Large intestine (tissue), 3 donors: Measurements from ENCODE around the gene FGF18. TPM values are rescaled to one million over a fixed set of nuclear protein-coding genes. Genes with fewer than 3 reads are reported as not detected.

Source experiments
- DNase-seq, 2 donors: peaks; one replicate each; pipeline versions ENCODE4 v3.0.0 to v3.0.0-alpha.2; 2013
- H3K27ac ChIP-seq: one replicate; pipeline ENCODE4 v1.5.1; 2013; ENCODE audit warnings: low read length
- H3K27me3 ChIP-seq: 2 replicates; pipeline ENCODE4 v1.6.1; 2013; ENCODE audit warnings: low read length; ENCODE audit not compliant: control insufficient read depth, insufficient read depth
- H3K36me3 ChIP-seq: 2 replicates; pipeline ENCODE4 v1.6.1; 2013; ENCODE audit warnings: low read length; ENCODE audit not compliant: control insufficient read depth, insufficient read depth
- H3K4me1 ChIP-seq: one replicate; pipeline ENCODE4 v1.6.1; 2013; ENCODE audit warnings: low read length; ENCODE audit not compliant: control insufficient read depth, insufficient read depth
- H3K4me3 ChIP-seq: one replicate; pipeline ENCODE4 v1.5.1; 2013; ENCODE audit warnings: low read length
- H3K9me3 ChIP-seq: one replicate; pipeline ENCODE4 v1.6.1; 2013; ENCODE audit warnings: mild to moderate bottlenecking, low read depth, low read length, moderate library complexity; ENCODE audit not compliant: control insufficient read depth
- WGBS: methylation state at CpG from one replicate; pipeline ENCODE4 v1.1.5; 2013; ENCODE audit warnings: low lambda C conversion rate; ENCODE audit not compliant: insufficient coverage; 5-methylcytosine and 5-hydroxymethylcytosine counted together
- polyA plus RNA-seq: library from polyadenylated mRNA; unstranded; fragments of 120-200 nt; gene quantifications from one replicate; pipeline ENCODE4 v1.2.1, GENCODE V29; 2013

FGF18 gene
- polyA plus RNA-seq, 1 donor: 1.4 TPM

GRCh38 chr5:171415115-171415730, 4.2 kb upstream of the FGF18 start:
- DNase-seq: no peak
- peaks cover 8% of the 10 kb centered on the region for H3K27me3 ChIP-seq
- H3K36me3 ChIP-seq: peaks cover 29% of the 10 kb centered on the region
- WGBS: no CpG with 5 or more reads among the region's 9 CpGs
- H3K4me1 ChIP-seq: peaks cover 6% of the 10 kb centered on the region
- no peak overlapping the region for H3K27ac ChIP-seq
- H3K4me3 ChIP-seq: no peak overlapping the region
- no peaks in the 10 kb centered on the region for H3K9me3 ChIP-seq

- WGBS: no CpG with 5 or more reads among the region's 11 CpGs
- no peak overlapping the region for H3K4me3 ChIP-seq
- peaks cover 22% of the 10 kb centered on the region for H3K36me3 ChIP-seq
- no peaks in the 10 kb centered on the region for H3K9me3 ChIP-seq
- H3K4me1 ChIP-seq: peaks cover 6% of the 10 kb centered on the region
- H3K27ac ChIP-seq: no peak overlapping the region
- H3K27me3 ChIP-seq: peaks cover 18% of the 10 kb centered on the region
- no peak for DNase-seq
Observed at GRCh38 chr5:171416160-171417049, 3.0 kb upstream of the FGF18 start.

- H3K36me3 ChIP-seq: peaks cover 4% of the 10 kb centered on the region
- DNase-seq: peak; percentile 66 to 70
- H3K4me3 ChIP-seq: peak overlapping the region; percentile 45
- H3K27me3 ChIP-seq: peaks cover 32% of the 10 kb centered on the region
- no peaks in the 10 kb centered on the region for H3K9me3 ChIP-seq
- WGBS: no CpG with 5 or more reads among the region's 26 CpGs
- no peak overlapping the region for H3K27ac ChIP-seq
- H3K4me1 ChIP-seq: peaks cover 6% of the 10 kb centered on the region
Observed at GRCh38 chr5:171418316-171418981, 998 bp upstream of the FGF18 start.

GRCh38 chr5:171419688-171420430, 412 bp downstream of the FGF18 start:
- peak in 1 of 2 donors; percentile 74 for DNase-seq
- H3K4me1 ChIP-seq: peaks cover 6% of the 10 kb centered on the region
- no peaks in the 10 kb centered on the region for H3K36me3 ChIP-seq
- H3K27me3 ChIP-seq: peaks cover 34% of the 10 kb centered on the region
- no peak overlapping the region for H3K27ac ChIP-seq
- no peaks in the 10 kb centered on the region for H3K9me3 ChIP-seq
- peak overlapping the region; percentile 21 for H3K4me3 ChIP-seq
- no CpG with 5 or more reads among the region's 95 CpGs for WGBS

- no peak overlapping the region for H3K27ac ChIP-seq
- H3K27me3 ChIP-seq: peaks cover 34% of the 10 kb centered on the region
- H3K36me3 ChIP-seq: no peaks in the 10 kb centered on the region
- no peaks in the 10 kb centered on the region for H3K9me3 ChIP-seq
- H3K4me3 ChIP-seq: peak overlapping the region; percentile 21
- H3K4me1 ChIP-seq: peaks cover 6% of the 10 kb centered on the region
- peak; percentile 50 to 63 for DNase-seq
- no CpG with 5 or more reads among the region's 65 CpGs for WGBS
Observed at GRCh38 chr5:171420431-171421241, 1.2 kb downstream of the FGF18 start.

- H3K4me3 ChIP-seq: no peak overlapping the region
- no CpG with 5 or more reads among the region's 16 CpGs for WGBS
- H3K4me1 ChIP-seq: peaks cover 6% of the 10 kb centered on the region
- no peaks in the 10 kb centered on the region for H3K36me3 ChIP-seq
- H3K27me3 ChIP-seq: peaks cover 34% of the 10 kb centered on the region
- H3K9me3 ChIP-seq: no peaks in the 10 kb centered on the region
- no peak for DNase-seq
- H3K27ac ChIP-seq: no peak overlapping the region
Observed at GRCh38 chr5:171421331-171422262, 2.1 kb downstream of the FGF18 start.

GRCh38 chr5:171422495-171422894, 3.0 kb downstream of the FGF18 start:
- Histone ChIP-seq H3K9me3 (no peaks in the 10 kb centered on the region), H3K27me3 (peaks cover 34% of the 10 kb centered on the region), H3K36me3 (no peaks in the 10 kb centered on the region), H3K4me1 (peaks cover 6% of the 10 kb centered on the region), H3K4me3 (no peak overlapping the region), H3K27ac (no peak overlapping the region)
- DNase-seq: no peak
- WGBS: no CpG with 5 or more reads among the region's 2 CpGs

- Histone ChIP-seq H3K4me1 (peaks cover 6% of the 10 kb centered on the region), H3K4me3 (no peak overlapping the region), H3K9me3 (no peaks in the 10 kb centered on the region), H3K36me3 (no peaks in the 10 kb centered on the region), H3K27me3 (peaks cover 34% of the 10 kb centered on the region), H3K27ac (no peak overlapping the region)
- no CpG with 5 or more reads among the region's 26 CpGs for WGBS
- DNase-seq: no peak
Observed at GRCh38 chr5:171422902-171423663, 3.6 kb downstream of the FGF18 start.
